NCI-H146 treated with DMSO at 0.1 percent for 48 hours (cell line): ENCODE measurements around the gene PTBP1.
"Not testable (repeated sequence)": the region's sequence is repeated elsewhere in the genome, so short reads cannot be mapped to it uniquely, and the experiment has no call there.

ENCODE experiments used
- DNase-seq: peaks from one replicate; lab custom pipeline; 2025; ENCODE audit not compliant: unreplicated experiment; lab: John Stamatoyannopoulos, UW

Gene PTBP1

GRCh38 chr19:852136-853013 lies 55.1 kb downstream of the PTBP1 start, which contains the start of gene ELANE:
Gene ELANE (plus strand): TSS chr19:852303. CDS start chr19:852329, 26 bp downstream.
- no peak for DNase-seq

DNA sequence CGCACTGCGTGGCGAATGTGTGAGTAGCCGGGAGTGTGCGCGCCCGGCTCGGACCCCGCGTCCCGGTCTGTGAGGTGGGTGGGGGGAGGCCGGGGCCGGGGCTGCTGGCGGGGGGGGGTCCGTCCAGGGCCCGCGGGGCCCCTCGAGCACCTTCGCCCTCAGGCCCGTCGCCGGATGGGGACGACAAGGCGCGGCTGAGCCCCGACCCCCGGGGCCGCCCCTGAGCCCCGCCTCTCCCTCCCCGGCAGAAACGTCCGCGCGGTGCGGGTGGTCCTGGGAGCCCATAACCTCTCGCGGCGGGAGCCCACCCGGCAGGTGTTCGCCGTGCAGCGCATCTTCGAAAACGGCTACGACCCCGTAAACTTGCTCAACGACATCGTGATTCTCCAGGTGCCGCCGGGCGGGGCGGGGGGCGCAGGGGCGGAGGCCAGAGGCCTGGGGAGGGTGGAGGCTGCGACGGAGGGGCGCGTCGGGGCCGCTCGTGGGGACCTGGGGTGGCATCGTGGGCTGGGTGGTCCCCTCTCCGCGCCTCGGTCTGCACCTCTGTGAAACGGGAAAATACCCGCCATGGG lies 55.8 kb downstream of the PTBP1 start:
- DNase-seq = no peak

DNA sequence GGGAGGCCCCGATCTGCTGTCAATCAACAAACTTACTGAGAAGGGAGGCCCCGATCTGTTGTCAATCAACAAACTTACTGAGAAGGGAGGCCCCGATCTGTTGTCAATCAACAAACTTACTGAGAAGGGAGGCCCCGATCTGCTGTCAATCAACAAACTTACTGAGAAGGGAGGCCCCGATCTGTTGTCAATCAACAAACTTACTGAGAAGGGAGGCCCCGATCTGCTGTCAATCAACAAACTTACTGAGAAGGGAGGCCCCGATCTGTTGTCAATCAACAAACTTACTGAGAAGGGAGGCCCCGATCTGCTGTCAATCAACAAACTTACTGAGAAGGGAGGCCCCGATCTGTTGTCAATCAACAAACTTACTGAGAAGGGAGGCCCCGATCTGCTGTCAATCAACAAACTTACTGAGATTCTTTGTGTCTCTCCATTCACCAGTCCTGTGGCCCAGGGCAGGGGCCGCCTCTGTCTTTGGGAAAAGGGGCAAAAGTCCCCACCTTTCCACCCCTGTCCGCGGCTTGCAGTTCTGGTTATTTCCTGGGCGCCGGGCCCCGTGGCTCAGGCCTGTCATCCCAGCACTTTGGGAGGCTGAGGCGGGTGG lies 56.5 kb downstream of the PTBP1 start:
- not testable (repeated sequence) for DNase-seq

GRCh38 chr19:854549-854948 lies 57.3 kb downstream of the PTBP1 start:
- DNase-seq = no peak

DNA sequence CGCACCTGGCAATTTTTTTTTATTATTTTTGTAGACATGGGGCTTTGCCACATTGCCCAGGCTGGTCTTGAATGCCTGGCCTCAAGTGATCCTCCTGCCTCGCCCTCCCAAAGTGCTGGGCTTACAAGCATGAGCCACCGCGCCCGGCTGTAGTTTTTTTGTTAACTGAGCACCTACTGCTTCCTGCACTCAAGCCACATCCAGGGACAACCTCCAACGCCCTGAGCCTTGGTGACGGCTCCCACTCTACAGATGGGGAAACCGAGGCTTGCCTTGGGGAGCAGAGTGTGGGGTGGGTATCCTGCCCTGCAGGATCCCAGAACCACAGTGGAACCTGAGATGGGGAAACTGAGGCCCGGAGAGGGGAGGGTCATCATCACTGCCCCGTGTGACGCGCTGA lies 57.9 kb downstream of the PTBP1 start:
- DNase-seq = no peak

- no peak for DNase-seq
These were observed 58.4 kb downstream of the PTBP1 start for GRCh38 chr19:855566-856120.

- no peak for DNase-seq
These were observed 61.0 kb downstream of the PTBP1 start for GRCh38 chr19:858284-858683.

- DNase-seq = no peak
These were observed 61.9 kb downstream of the PTBP1 start, which contains the start of gene CFD for GRCh38 chr19:858868-859843. Gene CFD (plus strand): TSS chr19:859664. CDS start chr19:859690, 26 bp downstream.

DNA sequence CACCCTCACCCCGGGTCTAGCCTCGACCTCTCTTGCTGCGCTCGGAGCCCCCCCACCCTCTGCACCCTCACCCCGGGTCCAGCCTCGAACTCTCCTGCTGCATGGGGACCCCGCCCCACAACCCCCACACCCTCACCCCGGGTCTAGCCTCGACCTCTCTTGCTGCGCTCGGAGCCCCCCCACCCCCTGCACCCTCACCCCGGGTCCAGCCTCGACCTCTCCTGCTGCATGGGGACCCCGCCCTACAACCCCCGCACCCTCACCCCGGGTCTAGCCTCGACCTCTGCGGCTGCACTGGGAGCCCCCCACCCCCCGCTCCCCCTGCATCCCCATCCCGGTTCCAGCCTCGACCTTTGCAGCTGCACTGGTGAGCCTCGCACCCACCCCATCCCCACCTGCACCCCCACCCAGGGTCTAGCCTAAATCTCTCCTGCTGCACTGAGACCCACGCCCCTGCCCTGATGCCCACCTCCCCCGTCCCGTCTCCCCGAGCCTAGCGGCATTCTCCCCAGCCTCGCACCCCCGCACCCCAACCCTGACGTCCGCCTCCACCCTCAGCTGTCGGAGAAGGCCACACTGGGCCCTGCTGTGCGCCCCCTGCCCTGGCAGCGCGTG lies 64.0 kb downstream of the PTBP1 start:
- no peak for DNase-seq
